Left lobe of liver (tissue), 2 donors: ENCODE measurements around the gene SYCE1L. TPM values are rescaled to one million over a fixed set of nuclear protein-coding genes. Genes with fewer than 3 reads are reported as not detected.
A peak's percentile ranks its signal among the peaks of the same experiment; 100 is the strongest.
"Not testable (repeated sequence)": the region's sequence is repeated elsewhere in the genome, so short reads cannot be mapped to it uniquely, and the experiment has no call there.

Source experiments
- ATAC-seq: fragments of 200-7000 bp; cut with Tn5 transposase; one replicate; pipeline ENCODE4 v1.9.1; 2020; ENCODE audit warnings: mild to moderate bottlenecking, moderate library complexity
- DNase-seq: peaks from one replicate; pipeline ENCODE4 v3.0.0-alpha.2; 2020; ENCODE audit warnings: low spot score
- total RNA-seq: library from RNA; stranded (reverse); gene quantifications from one replicate; pipeline ENCODE4 v1.2.1, GENCODE V29; 2021
- donor health status: DM: no; HTN: no; CAD: no; lungs with moderate emphysema.
- donor health status: DM: no; HTN: yes; CAD: no.

The SYCE1L gene
- total RNA-seq = 0.65 TPM

GRCh38 chr16:77199211-77199610 is at the start of gene SYCE1L:
SYCE1L (plus strand) TSS chr16:77199408; CDS start chr16:77199452, 44 bp downstream.
- ATAC-seq = no peak
- DNase-seq = no peak

GRCh38 chr16:77157346-77158058 is 41.7 kb upstream of the SYCE1L start:
- no peak for ATAC-seq

GRCh38 chr16:77158293-77158692 is 40.9 kb upstream of the SYCE1L start:
- ATAC-seq (no peak), DNase-seq (no peak)

More at GRCh38 chr16:77157346-77158058, 41.7 kb upstream of the SYCE1L start:
- DNase-seq = no peak

GRCh38 chr16:77165006-77165405 is 34.2 kb upstream of the SYCE1L start:
- no peak for ATAC-seq
- no peak for DNase-seq

- not testable (repeated sequence) for DNase-seq, ATAC-seq
Measured at GRCh38 chr16:77165536-77166236, 33.5 kb upstream of the SYCE1L start.

- ATAC-seq = no peak
Measured at GRCh38 chr16:77166726-77167125, 32.5 kb upstream of the SYCE1L start.

GRCh38 chr16:77168901-77169300 is 30.3 kb upstream of the SYCE1L start:
- ATAC-seq (no peak), DNase-seq (no peak)

More at GRCh38 chr16:77166726-77167125, 32.5 kb upstream of the SYCE1L start:
- DNase-seq = no peak

GRCh38 chr16:77169650-77170236 is 29.5 kb upstream of the SYCE1L start:
- peak; percentile 71 for ATAC-seq
- no peak for DNase-seq

GRCh38 chr16:77170805-77171204 is 28.4 kb upstream of the SYCE1L start:
- ATAC-seq = no peak
- DNase-seq = no peak

GRCh38 chr16:77171745-77172635 is 27.2 kb upstream of the SYCE1L start:
- ATAC-seq (peak; percentile 97), DNase-seq (no peak)

- no peak for DNase-seq
- ATAC-seq = no peak
Measured at GRCh38 chr16:77172951-77173350, 26.3 kb upstream of the SYCE1L start.

- DNase-seq (no peak), ATAC-seq (no peak)
Measured at GRCh38 chr16:77183137-77183536, 16.1 kb upstream of the SYCE1L start.

- not testable (repeated sequence) for DNase-seq, ATAC-seq
Measured at GRCh38 chr16:77186298-77186697, 12.9 kb upstream of the SYCE1L start.

GRCh38 chr16:77190190-77190477 is 9.1 kb upstream of the SYCE1L start:
- DNase-seq (no peak), ATAC-seq (no peak)

GRCh38 chr16:77190478-77191258 is 8.5 kb upstream of the SYCE1L start, which contains the start of gene MON1B:
MON1B (plus strand) TSS chr16:77191190; CDS start chr16:77191486, 296 bp downstream.
- DNase-seq (peak; percentile 98), ATAC-seq (peak; percentile 95)

- ATAC-seq (no peak), DNase-seq (no peak)
Measured at GRCh38 chr16:77191259-77191969, 7.8 kb upstream of the SYCE1L start.

- ATAC-seq = no peak
- no peak for DNase-seq
Measured at GRCh38 chr16:77193377-77193776, 5.8 kb upstream of the SYCE1L start.

- ATAC-seq = no peak
- DNase-seq = no peak
Measured at GRCh38 chr16:77194295-77195231, 4.6 kb upstream of the SYCE1L start.
